ENCODE measurements around the gene EARS2.
"Not testable (repeated sequence)": the region's sequence is repeated elsewhere in the genome, so short reads cannot be mapped to it uniquely, and the experiment has no call there.

The EARS2 gene

GRCh38 chr16:23556881-23557778 is at the start of gene EARS2, which contains the start of gene UBFD1:
EARS2 (minus strand) TSS chr16:23557350; CDS start chr16:23557343, 7 bp downstream.
UBFD1 (plus strand) TSS chr16:23557727; CDS start chr16:23557743, 16 bp downstream.
- peak; percentile 97 for DNase-seq (ENCODE audit: low spot score)

DNA sequence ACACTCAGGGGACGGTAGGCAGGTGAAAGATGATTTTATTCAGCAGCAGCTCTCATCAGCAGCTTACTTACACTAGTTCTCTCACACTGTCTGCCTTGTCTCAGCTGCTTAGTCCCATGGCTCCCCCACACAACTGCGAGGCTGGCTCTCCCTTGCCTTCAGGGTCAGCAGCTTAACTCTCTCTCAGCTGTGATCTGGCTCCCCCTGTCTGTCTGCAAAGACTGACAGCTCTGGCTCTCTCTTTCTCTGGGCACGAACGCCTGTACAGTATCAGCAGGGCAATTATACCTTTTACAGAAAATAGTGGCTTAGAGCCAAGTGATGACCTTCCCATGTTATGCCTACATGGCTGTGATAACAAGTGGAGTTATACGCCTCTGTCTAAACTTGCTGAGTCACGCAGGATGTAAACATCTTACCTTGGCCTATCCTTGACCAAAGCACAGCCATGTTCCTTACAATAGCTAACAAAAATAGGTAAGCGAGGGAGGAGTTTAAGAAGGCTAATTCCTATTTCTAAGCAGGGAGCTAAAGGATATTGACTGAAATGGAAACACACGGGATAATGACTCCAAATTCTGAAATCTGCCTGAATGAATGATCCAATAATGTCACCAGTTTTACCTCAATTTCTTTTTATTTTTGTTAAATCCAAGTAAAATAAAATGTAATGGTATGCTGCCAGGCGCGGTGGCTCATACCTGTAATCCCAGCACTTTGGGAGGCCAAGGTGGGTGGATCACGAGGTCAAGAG is 40.0 kb upstream of the EARS2 start:
- peak; percentile 61 for DNase-seq (ENCODE audit: low spot score)

- DNase-seq (ENCODE audit: low spot score): peak; percentile 92
Observed at GRCh38 chr16:23595951-23596720, 39.0 kb upstream of the EARS2 start, which contains the start of gene NDUFAB1. NDUFAB1 (minus strand) TSS chr16:23596316; CDS start chr16:23596290, 26 bp downstream.

DNA sequence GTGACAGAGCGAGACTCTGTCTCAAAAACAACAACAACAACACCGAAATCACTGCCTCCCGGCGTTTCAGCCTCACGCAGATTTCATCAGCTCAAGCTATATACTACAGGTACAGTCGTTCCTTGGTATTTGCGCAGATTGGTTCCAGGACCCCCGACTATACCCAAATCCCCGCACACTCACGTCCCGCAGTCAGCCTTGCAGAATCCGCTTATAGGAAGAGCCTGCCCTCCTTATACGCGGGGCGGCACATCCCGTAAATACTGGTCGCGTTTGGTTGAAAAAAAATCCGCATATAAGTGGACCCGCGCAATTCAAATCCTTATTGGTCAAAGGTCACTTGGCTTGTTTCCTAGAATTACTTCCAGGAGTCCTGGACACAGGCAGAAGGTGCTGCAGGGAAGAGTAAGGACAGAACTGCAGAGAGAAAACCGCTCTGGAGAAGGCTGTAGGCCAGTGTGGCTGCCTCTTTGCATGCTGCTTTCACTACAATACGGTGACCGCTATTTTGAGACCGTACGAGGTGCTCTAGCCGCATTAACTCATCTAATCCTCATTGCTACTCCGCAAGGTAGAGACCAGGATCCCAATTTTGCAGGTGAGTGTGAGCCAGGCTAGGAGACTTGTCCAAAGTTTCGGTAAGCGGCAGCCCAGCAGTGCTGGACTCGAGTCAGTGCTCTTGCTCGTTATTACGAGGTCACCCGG is 38.2 kb upstream of the EARS2 start:
- peak; percentile 48 for DNase-seq (ENCODE audit: low spot score)

DNA sequence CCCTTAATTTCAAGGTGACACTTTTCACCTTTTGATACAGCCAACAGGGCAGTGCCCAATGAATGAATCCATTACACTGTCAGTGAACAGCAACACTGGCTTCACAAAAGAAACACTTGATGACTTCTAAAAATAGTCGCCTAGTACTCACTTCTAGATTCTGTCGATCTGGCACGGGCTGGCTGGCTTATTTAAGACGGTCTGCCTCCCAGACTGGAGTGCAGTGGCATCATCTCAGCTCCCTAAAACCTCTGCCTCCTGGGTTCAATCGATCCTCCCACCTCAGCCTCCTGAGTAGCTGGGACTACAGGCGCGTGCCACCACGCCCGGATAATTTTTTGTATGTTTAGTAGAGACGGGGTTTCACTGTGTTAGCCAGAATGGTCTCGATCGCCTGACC is 37.0 kb upstream of the EARS2 start:
- DNase-seq (ENCODE audit: low spot score): no peak

DNA sequence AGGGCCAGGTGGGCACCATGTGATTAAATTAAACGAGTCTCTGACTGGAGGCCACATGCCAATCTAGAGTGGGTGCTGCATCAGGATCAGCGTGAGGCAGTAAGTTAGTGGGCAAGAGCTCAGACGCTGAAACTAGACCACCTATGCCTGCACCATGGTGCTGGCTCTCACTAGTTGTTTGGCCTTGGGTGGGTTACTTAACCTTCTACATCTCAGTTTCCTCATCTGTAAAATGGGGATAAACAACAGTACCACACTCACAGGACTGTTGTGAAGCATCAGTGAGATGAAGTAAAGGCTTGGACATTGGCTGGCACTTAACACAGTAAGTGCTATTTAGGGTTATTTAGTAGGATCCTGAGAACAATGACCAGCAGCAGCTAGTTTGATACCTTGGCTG is 33.0 kb upstream of the EARS2 start:
- DNase-seq (ENCODE audit: low spot score): no peak

DNA sequence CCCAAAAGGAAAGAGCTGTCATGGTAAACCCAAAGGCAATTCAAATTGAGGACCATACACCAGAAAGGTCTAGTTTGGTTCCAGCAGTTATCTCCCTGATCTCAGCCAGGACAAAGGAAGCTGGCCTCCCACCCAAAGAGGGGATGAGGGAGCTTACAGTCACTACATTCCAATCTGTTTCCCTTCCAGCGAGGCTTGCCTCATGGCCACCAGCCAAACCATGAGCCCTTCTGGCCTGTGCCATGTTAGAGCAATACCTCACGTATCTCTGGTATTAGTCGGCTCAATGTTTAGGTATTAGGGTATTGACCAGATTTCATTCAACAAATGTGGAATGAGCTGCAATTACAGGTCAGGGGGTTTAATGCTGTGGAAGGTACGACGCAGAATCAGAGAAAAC is 30.6 kb upstream of the EARS2 start:
- no peak for DNase-seq (ENCODE audit: low spot score)

DNA sequence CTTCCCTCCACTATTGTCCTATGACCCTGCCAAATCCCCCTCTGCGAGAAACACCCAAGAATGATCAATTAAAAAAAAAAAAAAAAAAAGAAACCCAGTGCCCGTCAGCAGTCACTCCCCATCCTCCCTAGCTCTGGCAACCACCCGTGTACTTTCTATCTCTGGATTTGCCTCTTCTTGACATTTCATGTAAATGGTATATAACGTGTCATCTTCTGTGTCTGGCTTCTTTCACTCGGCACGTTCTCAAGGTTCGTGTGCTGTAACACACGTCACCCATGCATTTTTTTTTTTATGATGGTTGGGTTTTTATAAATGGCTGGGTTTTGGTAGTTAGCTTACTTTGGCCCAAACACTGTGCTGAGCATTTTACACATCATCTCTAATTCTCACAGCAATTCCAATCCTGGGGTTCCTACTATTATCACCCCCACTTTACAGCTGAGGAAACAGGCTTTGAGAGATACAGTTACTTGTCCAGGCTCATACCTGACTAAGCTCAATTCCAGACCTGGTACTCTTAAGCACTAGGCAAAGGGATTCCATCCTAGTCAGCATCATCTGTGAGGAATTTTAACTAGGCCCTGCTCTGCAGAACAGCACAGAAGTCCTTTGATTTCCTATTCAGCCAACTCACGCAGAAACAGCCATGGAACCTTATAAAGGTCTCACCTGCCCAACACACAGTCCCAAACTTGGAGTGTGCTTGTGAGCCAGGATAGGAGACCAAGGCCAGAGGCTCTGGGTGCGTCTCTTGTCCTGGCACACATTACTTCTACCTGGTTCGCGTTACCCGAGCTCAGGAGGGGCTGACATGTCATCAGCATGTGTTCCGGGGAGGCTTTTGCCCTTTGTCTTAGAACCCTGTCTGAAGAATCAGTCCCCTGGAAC is 27.3 kb upstream of the EARS2 start:
- DNase-seq (ENCODE audit: low spot score): no peak

DNA sequence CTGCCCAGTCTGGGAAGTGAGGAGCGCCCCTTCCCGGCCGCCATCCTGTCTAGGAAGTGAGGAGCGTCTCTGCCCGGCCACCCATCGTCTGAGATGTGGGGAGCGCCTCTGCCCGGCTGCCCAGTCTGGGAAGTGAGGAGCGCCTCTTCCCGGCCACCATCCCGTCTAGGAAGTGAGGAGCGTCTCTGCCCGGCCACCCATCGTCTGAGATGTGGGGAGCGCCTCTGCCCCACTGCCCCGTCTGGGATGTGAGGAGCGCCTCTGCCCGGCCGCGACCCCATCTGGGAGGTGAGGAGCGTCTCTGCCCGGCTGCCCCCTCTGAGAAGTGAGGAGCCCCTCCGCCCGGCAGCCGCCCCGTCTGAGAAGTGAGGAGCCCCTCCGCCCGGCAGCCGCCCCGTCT is 26.1 kb upstream of the EARS2 start:
- not testable (repeated sequence) for DNase-seq (ENCODE audit: low spot score)

- no peak for DNase-seq (ENCODE audit: low spot score)
Observed at GRCh38 chr16:23581764-23582163, 24.6 kb upstream of the EARS2 start.

- DNase-seq (ENCODE audit: low spot score): no peak
Observed at GRCh38 chr16:23580391-23580790, 23.2 kb upstream of the EARS2 start.

- DNase-seq (ENCODE audit: low spot score): no peak
Observed at GRCh38 chr16:23579371-23579770, 22.2 kb upstream of the EARS2 start.

- no peak for DNase-seq (ENCODE audit: low spot score)
Observed at GRCh38 chr16:23578101-23578830, 21.1 kb upstream of the EARS2 start.

DNA sequence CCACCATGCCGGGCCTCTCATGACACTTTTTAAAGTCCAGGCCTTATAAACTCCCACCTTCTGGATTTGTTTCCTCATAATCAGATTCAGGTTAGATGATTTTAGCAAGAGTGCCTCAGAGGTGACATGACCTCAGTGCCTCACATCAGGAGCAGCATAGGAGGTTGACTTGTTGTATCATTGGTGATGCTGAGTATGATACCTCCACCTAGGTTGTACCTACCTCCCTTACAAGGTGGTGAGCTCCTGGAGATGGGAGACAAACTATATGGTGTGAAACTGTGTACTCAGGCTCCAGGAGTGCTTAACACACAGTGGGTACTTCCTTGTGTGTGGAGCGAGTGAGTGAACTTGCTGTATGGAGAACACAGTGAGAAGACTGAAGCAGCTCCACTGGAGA is 20.3 kb upstream of the EARS2 start:
- no peak for DNase-seq (ENCODE audit: low spot score)

- no peak for DNase-seq (ENCODE audit: low spot score)
Observed at GRCh38 chr16:23575834-23576233, 18.7 kb upstream of the EARS2 start.

DNA sequence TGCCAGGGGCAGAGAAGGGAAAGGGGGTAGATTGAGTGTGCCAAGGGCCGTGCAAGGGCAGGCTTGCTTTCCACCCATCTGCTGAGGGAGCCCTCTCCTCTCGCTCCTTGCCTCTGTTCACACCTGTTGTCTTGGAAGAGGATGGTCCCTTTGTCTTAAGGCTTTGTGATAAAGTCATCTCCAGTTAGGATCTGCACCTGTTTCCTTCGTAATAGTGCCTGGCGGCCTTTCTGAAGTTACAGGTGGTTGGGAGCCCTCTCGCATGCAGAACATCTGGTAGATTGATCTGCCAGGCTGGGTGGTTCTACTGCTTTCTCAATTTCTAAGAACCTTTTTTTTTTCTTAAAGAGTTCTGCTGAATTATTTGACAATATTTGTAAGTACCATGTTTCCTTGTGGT is 16.7 kb upstream of the EARS2 start:
- DNase-seq (ENCODE audit: low spot score): no peak

- no peak for DNase-seq (ENCODE audit: low spot score)
Observed at GRCh38 chr16:23572394-23572793, 15.2 kb upstream of the EARS2 start.

- no peak for DNase-seq (ENCODE audit: low spot score)
Observed at GRCh38 chr16:23571895-23572294, 14.7 kb upstream of the EARS2 start.

DNA sequence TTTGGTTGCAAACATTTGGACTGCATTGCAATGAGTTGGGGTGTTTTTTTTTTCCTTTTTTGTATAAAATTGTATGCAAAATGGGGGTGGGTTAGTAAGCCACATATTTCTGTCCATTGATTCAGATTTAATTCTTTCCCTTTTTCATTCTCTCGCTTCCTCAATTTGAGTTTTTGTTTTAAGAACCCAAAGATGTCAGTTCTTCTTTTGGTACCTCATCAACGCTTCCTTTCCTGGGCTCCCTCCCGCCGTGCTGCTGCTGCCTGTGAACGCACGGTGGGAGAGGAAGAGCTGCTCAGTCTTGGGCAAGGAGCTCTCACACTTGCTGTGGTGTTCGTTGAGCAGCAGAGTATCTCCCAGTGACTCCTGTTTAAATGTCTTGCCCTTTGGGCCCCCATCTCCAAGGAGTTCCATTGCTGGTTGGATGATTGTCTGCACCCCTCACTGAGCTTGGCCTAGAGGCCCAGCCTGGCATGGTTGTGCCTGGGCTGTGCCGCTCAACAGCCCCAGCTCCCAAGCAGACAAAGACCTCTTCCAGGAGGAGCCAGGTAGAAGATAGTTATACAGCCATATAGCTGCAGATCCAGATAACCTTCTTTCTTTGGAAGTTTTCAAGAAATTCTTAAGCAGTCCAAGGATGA is 14.0 kb upstream of the EARS2 start:
- DNase-seq (ENCODE audit: low spot score): no peak

Data from LoVo (cell line).